Tongue (tissue), 2 donors: ENCODE measurements around the gene BRD7. TPM values are rescaled to one million over a fixed set of nuclear protein-coding genes. Genes with fewer than 3 reads are reported as not detected.
A peak's percentile ranks its signal among the peaks of the same experiment; 100 is the strongest.

Experiments used
- DNase-seq: peaks from one replicate; pipeline ENCODE4 v3.0.0-alpha.2; 2015
- total RNA-seq: library from RNA; depleted of rRNA; stranded (reverse); fragments of >200 nt; gene quantifications from one replicate; pipeline ENCODE4 v1.2.3, GENCODE V29; 2014

Gene BRD7
- total RNA-seq, 1 donor from 2014 or later: 44.2 TPM

GRCh38 chr16:50318796-50319578 lies 49.8 kb downstream of the BRD7 start:
- no peak for DNase-seq

GRCh38 chr16:50316848-50317630 lies 51.7 kb downstream of the BRD7 start:
- no peak for DNase-seq

- no peak for DNase-seq
These were observed 52.5 kb downstream of the BRD7 start for GRCh38 chr16:50316102-50316847.

GRCh38 chr16:50315346-50315997 lies 53.3 kb downstream of the BRD7 start:
- peak; percentile 37 for DNase-seq

DNA sequence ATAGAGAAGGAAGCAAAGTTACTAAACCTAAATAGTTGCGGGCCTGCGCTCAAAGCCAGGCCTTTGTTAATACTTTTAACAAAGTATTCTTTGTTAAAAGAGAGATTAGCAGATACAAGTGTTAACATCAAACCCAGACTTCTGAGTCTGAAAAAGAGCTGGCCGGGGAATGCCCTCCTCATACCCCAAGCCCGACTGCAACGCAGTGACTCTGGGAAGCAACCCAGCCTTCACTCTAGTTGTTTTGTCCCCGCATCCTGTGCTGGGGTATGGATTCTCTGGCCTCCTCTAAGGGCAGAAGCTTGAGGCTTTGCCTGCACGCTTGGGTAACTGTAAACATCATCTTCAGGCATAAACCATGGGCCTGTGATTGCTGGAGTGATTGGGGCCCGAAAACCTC lies 54.1 kb downstream of the BRD7 start:
- no peak for DNase-seq

- DNase-seq: no peak
These were observed 55.0 kb downstream of the BRD7 start for GRCh38 chr16:50313596-50314478.

DNA sequence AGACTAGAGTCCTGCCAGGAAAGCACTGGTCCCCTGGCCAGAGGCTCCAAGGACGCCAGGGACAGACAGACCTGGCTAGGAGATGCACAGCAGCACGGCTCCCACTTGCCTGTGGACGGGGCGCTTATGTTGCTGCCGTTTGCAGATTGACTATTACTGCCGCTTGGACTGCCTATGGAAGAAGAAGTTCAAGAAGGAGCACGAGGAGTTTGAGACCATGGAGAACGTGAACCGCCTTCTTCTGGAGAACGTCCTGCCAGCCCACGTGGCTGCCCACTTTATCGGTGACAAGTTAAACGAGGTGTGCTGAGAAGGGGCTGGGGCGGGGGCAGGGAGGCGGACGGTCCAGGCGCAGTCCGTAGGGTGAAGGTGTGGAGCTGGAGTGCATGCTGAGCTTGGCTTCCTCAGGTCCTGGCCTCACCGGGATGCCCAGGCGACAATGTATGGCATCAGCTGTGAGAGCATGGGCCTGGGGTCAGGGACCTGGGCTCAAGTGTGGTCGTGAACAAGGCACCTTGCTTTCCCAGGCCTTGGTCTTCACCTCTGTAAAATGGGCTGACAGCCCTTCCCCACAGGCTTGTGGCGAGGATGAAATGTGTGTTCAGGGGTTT lies 56.8 kb downstream of the BRD7 start:
- DNase-seq: no peak

DNA sequence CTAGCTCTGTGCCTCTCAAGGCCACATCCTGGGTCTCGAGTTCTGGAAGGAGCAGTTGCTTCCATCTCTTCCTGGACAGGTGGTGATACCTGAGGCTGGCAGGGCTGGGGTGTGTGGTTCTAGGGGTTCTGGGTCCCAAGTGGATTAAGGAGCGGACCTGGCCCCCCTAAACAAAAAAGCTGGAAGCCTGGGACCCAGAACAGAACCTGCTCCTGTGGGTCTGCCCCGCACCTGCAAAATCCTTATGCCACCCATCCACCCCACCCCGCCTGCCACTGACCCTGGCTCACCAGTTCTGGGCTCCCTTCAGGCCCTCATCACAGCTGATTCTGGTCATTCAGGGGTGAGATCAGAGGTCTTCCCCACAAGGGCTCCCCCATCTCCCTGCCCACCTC lies 57.7 kb downstream of the BRD7 start:
- DNase-seq: no peak

DNA sequence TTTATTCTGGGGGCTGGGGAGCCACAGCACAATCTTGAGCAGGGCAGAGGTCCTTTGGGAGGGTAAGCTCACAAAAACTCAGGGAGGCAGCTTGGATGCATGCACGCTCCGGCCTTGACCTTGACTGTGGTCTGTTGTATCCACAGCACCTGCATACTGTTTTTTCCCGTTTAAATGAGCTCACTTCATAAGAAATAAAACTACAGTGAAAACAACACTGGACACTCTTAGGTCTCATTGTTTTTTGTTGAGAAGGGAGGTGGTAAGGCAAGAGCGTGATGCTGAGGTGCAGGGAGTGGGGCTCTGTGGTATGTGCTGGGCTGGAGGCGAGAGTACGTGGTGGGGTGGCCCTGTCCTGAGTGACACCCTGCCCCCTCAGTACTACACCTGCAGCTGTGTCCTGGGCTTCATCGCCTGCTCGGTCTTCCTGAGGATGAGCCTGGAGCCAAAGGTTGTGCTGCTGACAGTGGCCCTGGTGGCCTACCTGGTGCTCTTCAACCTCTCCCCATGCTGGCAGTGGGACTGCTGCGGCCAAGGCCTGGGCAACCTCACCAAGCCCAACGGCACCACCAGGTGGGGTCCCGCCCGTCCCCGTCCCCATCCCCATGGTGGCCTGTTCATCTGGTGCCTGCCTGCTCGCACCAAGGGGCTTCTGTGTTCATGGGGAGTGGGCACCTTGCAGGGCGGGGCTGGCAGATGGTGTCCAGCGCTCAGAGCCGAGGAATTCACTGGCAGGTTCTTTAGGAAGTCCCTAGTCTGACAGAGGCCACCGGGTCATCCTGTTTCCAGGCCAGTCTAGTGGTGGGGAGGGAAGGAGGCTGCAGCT lies 58.3 kb downstream of the BRD7 start:
- DNase-seq: no peak

DNA sequence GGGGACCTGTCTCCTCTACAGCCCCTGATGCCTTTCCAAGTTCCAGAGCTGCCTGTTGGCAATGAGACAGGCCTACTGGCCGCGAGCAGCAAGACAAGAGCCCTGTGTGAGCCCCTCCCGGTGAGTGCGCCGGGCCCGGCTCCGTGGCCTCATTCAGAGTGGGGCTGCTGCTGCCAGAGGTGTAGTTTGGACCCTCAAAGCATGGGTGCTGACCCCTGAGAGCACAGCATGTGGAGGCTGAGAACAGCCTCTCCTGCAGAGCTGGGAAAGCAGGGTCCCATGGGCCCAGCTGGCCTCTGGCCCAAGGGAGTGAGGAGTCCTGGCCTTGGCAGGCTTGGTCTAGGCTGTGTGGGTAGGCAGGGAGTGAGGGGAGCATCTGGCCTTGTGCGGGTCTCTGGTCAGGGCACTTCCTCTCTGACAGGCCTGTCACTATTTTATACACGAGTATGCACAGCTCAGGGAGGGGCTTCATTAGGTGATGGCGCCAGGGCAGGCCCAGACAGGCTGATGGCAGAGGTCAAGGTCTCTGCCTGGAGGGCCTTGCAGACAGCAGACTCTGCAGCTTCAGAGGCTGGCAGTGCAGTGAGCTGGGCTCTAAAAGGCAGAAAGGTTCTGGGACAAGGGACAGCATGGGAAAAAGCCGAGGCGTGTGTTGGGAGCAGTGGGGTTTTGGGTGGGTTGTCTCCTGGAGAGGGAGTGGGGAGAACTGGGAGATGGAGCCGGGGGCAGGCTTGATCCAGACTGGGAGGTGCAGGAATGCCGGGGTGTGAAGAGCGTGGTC lies 59.1 kb downstream of the BRD7 start:
- no peak for DNase-seq

DNA sequence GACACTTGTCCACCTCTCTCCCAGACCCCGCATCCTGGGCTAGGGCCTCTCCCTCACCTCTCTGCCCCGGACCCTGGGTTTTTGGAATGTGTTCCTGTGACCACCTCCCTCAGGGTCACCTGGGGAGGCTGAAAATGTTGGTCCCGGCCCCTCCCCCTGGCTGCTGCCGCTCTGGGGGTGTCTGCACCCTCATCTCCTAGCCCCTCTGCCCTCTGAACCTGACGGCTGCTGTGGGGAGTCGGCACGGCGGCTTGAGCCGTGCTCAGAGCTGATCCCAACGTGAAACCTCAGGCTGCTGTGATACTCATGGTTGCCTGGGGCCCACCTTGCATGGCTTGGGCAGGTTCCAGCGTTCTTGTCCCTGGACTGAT lies 59.6 kb downstream of the BRD7 start:
- no peak for DNase-seq

- no peak for DNase-seq
These were observed 60.4 kb downstream of the BRD7 start for GRCh38 chr16:50308237-50308965.

DNA sequence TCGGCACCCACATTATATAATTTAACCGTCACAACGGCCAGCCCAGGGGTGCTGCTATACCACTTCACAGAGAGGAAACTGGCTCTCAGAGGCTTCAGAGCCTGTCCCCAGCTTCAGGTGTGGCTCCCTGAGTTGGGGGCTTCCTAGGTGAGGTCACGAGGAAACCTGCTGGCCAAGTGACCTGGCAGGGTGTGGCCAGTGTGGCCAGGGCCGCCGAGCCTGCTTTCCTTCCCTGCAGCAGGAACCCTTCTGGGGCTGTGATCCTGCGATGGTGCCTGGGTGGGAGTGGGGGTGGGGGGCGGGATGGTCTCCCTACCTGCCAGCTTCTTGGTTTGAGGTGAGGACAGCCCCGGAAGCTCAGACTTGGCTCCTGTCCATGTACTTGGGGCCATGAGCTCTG lies 62.5 kb downstream of the BRD7 start:
- DNase-seq: no peak

DNA sequence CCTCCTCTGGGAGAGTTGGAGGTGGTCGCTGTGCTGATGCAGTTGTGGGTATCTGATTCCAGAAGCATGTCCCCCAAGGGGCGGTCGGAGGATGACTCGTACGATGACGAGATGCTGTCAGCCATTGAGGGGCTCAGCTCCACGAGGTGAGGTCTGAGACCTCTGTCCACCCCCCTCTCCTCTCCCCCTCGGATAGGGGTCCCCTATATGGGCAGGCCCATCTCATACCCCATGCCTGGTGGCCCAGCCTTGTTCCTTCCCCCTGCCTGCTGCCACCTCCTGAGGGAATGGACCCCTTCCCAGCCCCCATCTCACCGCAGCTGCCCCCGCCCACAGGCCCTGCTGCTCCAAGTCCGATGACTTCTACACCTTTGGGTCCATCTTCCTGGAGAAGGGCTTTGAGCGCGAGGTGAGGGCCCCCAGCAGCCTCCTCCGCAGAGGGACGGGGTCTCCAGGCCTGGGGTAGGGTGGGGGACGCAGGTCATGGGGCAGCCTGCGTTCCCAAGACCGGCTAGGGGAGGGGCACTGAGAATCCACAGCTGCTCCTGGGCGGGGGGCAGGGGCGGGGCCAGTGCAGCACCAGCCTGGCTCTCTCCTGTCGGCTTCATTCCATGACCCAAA lies 63.2 kb downstream of the BRD7 start:
- no peak for DNase-seq

DNA sequence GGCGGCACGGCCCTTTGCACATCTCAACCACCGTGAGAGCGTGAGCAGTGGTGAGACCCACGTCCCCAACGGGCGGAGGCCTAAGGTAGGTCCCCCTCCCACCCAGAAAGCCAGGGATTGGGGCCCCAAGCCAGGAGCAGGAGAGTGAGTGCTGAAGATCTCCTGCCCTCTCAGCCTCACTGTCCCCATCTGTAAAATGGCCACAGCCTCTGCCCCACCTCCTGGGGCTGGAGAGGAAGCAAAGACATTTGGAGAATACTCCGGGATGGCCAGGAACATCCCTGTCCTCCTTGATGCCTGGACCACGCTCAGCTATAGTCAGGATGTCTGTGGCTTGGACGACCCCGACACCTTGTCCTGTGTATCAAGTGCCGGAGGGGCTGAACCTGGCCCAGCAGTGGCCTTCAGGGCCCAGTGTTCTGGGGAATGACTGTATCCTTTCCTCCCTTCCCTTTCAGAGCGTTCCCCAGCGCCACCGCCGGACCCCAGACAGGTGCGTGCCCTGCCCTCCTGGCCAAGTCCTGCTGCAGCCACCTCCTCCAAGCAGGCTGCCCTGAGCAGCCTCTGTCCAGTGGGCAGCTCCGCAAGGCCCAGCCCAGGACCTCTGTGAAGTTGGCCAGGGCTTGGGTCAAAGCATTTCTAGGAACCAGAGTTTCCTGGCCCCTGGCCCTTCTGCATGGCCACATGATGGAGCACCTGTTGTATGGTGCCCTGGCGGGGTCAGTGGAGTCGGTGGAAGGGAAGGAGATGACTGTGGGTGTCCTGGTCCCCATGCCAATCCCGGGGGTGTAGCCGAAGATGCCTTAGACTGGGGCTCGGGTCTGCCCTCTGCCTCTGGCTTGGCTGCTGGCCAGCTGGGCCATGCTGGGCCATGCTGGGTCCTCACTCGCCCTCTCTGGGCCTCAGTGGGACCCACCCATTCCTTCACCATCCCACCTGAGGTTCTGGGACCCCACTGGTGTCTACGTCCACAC lies 64.0 kb downstream of the BRD7 start:
- no peak for DNase-seq

GRCh38 chr16:50303605-50304466 lies 65.0 kb downstream of the BRD7 start:
- no peak for DNase-seq
